Stimulated activated CD8-positive, alpha-beta memory T cell treated with anti-CD3 and anti-CD28 coated beads, Interleukin-15, amount 100 ng/mL, for 48 hours (primary cell): ENCODE data around the gene LYSMD2.

ENCODE experiments used
- DNase-seq, 2 donors: peaks; one replicate each; pipeline ENCODE4 v3.0.0-alpha.2; 2020; ENCODE audit warnings: low read depth in 2 of 2

Gene LYSMD2

DNA sequence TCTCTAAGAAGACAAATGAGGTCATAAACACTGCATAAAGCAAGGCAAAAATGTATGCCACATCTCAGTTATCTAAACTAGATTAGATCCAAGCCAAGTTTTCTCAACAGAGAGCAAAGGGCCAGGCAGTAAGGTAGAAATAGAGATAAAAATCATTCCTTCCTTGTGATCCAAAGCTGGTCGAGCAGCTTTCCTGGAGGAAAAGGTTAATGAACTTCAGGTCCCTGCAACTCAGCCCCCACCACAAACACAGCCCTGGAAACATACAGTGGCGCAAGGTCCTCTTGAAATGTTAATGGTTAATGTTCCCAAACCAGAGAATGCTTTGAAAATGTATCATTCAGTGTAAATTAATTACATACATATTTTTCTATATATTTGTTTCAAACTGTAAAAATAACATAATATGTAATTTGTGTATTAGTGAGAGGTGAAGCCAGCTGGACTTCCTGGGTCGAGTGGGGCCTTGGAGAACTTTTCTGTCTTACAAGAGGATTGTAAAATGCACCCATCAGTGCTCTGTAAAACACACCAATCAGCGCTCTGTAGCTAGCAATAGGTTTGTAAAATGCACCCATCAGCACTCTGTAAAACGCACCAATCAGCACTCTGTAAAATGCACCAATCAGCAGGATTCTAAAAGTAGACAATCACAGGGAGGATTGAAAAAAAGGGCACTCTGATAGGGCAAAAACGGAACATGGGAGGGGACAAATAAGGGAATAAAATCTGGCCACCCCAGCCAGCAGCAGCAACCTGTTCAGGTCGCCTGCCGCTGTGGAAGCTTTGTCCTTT, 17.1 kb downstream of the LYSMD2 start:
- no peak for DNase-seq

- no peak for DNase-seq
These were observed 18.7 kb downstream of the LYSMD2 start for GRCh38 chr15:51718746-51719145.

- DNase-seq, result no peak
These were observed 19.2 kb downstream of the LYSMD2 start for GRCh38 chr15:51718219-51718618.

- DNase-seq, result no peak
These were observed 22.5 kb downstream of the LYSMD2 start for GRCh38 chr15:51714911-51715310.

DNA sequence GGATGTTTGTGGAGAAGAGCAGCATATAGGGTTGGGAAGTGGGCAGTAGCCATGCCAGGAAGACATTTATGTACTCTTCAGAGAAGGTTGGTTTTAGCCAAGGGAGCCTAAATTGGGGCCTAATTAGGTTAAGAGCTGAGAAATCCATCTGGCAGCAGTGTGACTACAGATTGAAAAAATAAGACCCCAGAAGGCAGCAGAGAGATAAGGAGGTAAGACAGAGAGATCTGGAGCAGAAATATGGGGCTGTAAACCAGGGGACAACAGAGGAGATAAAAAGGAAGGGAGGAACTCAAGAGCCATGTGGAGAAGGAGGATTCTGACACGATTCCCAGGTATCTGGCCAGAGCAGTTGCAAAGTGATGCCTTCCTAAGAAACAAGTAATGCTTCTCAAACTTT, 23.3 kb downstream of the LYSMD2 start:
- DNase-seq, result no peak

GRCh38 chr15:51709031-51709430, 28.4 kb downstream of the LYSMD2 start:
- DNase-seq, result no peak

DNA sequence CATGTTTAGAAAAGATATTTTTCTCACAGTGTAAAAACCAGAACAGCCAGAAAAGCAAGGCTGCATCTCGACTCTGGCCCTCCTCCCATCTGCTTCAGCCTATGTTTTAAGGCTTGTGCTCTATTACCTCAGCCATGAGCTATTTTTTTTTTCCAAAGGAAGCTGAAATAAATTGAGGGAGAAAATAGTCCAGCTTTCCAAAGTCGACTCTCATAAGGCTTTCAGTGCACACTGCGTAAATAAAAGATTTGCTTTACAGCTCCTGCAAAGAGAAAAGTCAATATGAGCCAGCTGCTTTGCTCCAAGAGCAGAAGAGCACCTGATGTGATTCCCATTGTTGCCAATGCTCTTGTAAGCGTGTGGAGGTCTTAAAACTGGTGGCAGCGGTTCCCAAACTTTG, 29.4 kb downstream of the LYSMD2 start:
- DNase-seq, result no peak

- no peak for DNase-seq
These were observed 30.4 kb downstream of the LYSMD2 start for GRCh38 chr15:51706926-51707608.

GRCh38 chr15:51706291-51706690, 31.2 kb downstream of the LYSMD2 start:
- DNase-seq, result no peak

GRCh38 chr15:51702710-51703109, 34.7 kb downstream of the LYSMD2 start:
- DNase-seq, result no peak

- no peak for DNase-seq
These were observed 38.1 kb downstream of the LYSMD2 start for GRCh38 chr15:51699373-51699772.

GRCh38 chr15:51697163-51697562, 40.3 kb downstream of the LYSMD2 start:
- DNase-seq, result no peak

DNA sequence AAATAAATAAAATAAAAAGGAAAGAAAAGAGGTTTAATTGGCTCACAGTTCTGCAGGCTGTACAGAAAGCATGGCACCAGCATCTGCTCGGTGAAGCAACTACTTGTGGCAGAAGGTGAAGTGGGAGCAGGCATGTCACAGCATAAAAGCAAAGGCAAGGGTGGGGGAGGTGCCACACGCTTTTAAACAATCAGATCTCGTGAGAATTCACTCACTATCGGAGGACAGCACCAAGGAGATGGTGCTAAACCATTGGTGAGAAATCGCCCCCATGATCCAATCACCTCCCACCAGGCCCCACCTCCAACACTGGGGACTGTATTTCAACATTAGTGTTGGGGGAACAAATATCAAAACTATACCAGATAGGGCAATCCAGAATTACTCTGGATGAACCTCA, 40.9 kb downstream of the LYSMD2 start:
- no peak for DNase-seq

- DNase-seq, result no peak
These were observed 45.3 kb downstream of the LYSMD2 start for GRCh38 chr15:51692154-51692553.

DNA sequence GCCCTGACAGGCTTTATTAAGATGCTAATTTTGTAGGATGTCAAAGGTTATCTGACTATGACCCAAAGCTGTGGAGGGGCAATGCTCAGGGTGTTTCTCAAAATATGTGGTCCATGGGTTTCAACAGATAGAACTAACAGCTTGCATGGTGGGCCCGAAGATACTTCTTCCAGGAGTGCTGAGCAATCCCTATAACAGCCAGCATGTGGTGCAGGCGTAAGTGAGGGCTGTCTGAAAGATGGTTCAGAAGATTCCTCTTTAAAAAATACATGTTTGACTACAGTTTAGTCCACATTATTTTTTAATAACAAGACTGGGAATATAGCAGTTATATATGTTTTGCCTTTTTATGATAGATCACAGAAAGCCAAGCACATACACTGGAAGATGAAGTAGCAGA, 48.6 kb downstream of the LYSMD2 start:
- no peak for DNase-seq

- DNase-seq, result no peak
These were observed 49.9 kb downstream of the LYSMD2 start for GRCh38 chr15:51687565-51687964.

- peak; percentile 28 to 40 for DNase-seq
These were observed 56.0 kb downstream of the LYSMD2 start, which contains the start of gene SCG3 for GRCh38 chr15:51681303-51681963. Gene SCG3, plus strand, starts transcription at chr15:51681503. Its CDS starts 253 bp downstream, at chr15:51681756.

DNA sequence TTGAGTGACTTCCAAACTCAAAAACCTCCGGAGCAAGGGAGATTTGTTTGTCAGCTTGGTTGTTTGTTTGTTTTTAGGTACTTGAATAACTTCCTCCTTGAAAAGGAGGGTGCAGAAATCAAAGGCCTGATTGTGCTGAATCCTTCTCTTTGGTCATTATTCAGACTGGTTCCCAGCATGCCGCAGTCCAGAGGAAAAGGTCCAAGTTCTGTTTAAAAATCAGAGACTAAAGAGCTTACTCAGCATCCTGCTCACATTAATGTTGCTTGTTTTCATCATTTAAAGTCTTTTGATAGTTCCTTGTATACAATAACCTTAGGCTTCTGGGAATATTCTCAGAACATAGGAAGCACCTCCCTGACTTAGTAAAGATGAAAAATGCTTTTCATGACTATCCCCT, 57.1 kb downstream of the LYSMD2 start:
- no peak for DNase-seq

DNA sequence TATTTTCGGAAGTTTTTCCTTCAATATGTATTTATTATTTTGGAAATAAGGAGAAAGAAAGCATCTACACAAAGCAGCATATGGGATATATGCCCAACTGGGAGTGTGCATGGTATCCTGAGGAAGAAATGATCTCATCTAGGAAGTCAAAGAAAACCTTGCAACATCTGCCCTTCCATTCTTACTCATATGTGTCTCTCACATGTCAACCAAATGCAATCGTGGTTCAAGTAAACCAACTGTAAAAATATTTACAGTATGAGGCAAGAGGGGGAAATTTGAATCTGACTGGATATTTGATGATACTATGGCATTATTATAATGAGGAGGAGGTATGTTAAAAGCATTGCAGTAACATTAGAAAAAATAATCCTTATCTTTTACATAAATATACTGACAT, 59.4 kb downstream of the LYSMD2 start:
- DNase-seq, result no peak

- no peak for DNase-seq
These were observed 60.0 kb downstream of the LYSMD2 start for GRCh38 chr15:51677452-51677851.

GRCh38 chr15:51677021-51677420, 60.4 kb downstream of the LYSMD2 start:
- DNase-seq, result no peak

DNA sequence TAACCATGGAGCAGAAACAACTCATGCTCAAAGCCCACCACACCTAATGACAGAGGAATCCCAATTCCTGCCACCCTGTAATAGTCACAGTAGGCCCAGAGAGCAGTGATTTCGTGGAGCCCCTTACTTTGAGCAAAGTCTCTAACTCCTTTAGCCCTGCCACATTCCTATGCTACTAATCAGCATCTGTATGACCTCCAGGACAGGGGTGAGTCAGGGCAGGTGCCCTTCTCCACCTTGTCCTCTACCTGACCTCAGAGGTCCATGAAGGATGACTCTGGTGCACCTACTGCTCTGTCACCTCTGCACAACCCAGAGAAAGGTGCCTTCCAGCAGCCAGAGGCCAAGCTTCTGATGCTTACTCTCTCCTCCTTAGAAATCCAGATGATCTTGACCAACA, 62.2 kb downstream of the LYSMD2 start:
- DNase-seq, result no peak
